ENCODE measurements around the gene ZFYVE28. TPM values are rescaled to one million over a fixed set of nuclear protein-coding genes. Genes with fewer than 3 reads are reported as not detected.

ZFYVE28 gene
- polyA plus RNA-seq, 1 donor = 7.4 TPM

DNA sequence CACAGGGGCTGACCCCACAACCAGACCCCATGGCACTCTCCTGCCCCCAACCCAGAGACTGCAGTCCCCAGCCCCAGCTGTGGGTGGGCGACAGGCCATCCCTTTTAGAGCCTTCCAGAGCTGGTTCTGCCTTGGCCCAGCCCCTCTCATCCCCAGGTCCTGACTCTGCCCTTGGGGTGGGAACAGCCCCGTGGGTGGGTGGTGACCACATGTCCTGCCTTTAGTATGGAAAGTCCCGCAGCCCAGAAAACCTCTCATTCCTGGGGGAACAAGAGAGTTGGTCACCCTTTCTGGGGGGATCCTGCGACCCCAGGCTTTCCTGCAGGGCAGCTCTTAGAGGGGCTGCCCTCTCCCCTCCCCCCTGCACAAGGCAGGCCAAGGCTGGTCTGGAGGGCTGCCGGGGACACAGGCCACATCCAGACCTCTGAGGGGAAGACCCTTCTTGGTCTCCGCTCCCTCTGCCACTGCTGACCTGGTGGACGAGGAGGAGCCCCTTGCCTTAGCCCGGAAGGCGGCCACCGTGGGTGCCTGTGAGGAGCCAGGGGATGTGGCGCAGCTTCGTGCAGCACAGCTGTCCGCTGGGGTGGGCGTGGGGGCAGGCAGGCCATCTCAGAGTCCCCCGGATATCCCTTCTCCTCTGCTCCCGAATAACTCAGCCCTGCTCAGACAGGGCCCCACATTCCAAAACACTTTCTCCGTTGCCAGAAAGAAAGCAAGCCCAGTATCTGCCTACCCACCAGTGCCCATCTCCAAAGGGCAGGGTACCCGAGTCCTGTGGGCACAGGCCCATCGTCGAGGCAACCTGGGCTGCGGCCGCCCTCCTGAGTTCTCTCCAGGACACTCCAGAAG is 149.9 kb downstream of the ZFYVE28 start:
- H3K9me3 ChIP-seq (ENCODE audit: control insufficient read depth, low read depth, low read length) = no peaks in the 10 kb centered on the region
- no peak overlapping the region for H3K27ac ChIP-seq (ENCODE audit: low read length)
- DNase-seq = no peak
- H3K4me3 ChIP-seq (ENCODE audit: low read length) = no peak overlapping the region
- 60% methylated on average over 1 of the region's 22 CpGs for WGBS (ENCODE audit: insufficient coverage, low lambda C conversion rate)
- H3K36me3 ChIP-seq (ENCODE audit: control insufficient read depth, insufficient read depth, low read length) = peaks cover 2% of the 10 kb centered on the region
- no peaks in the 10 kb centered on the region for H3K27me3 ChIP-seq (ENCODE audit: control insufficient read depth, insufficient read depth, low read length)
- no peaks in the 10 kb centered on the region for H3K4me1 ChIP-seq (ENCODE audit: control insufficient read depth, insufficient read depth, low read length)

DNA sequence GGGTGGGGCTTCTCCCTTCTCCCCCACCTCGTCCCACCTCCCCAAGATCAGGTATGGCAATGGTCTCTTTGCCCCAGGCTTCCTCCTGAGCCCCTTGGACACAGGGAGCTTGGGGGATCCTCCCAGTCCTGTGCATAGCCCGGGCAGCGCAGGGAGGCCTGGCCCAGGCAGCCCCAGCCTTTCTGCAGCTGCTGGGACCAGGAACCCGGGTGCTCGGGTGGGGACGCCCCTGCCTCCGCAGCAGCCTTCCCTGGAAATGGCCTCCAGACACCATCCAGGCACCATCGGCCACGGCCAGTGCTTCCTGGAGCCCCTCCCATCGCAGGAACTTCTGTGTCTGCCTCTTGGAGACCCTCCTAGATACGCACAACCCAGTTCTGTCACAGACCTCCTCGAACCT is 150.6 kb downstream of the ZFYVE28 start:
- H3K9me3 ChIP-seq (ENCODE audit: control insufficient read depth, low read depth, low read length) = no peaks in the 10 kb centered on the region
- H3K27ac ChIP-seq (ENCODE audit: low read length) = no peak overlapping the region
- H3K4me1 ChIP-seq (ENCODE audit: control insufficient read depth, insufficient read depth, low read length) = no peaks in the 10 kb centered on the region
- WGBS (ENCODE audit: insufficient coverage, low lambda C conversion rate) = no CpG with 5 or more reads among the region's 12 CpGs
- no peaks in the 10 kb centered on the region for H3K27me3 ChIP-seq (ENCODE audit: control insufficient read depth, insufficient read depth, low read length)
- H3K36me3 ChIP-seq (ENCODE audit: control insufficient read depth, insufficient read depth, low read length) = peaks cover 2% of the 10 kb centered on the region
- no peak for DNase-seq
- no peak overlapping the region for H3K4me3 ChIP-seq (ENCODE audit: low read length)

DNA sequence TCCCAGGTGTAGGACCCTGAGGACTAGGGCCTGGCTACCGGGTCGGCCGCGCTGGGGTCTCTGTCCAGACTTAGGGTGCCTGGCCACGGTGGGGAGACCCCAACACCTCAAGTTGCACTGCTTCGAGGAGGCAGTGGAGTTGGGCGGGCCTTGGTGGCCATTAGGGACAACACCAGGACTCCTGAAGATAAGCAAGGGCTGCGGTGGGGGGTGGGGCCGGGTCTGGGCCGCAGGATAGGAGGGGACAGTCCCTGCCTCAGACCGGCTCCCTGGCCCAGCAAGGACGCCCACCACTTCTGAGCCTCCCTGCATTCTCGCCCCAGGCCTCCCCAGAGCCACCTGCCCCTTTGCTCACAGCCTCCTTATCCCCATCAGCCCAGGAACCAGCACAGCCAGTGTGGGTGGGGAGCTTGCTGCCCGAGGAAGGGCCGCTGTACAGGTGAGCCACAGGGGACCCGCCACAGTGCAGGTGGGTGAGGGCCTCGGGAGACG is 151.1 kb downstream of the ZFYVE28 start:
- WGBS (ENCODE audit: insufficient coverage, low lambda C conversion rate) = no CpG with 5 or more reads among the region's 18 CpGs
- no peaks in the 10 kb centered on the region for H3K27me3 ChIP-seq (ENCODE audit: control insufficient read depth, insufficient read depth, low read length)
- peaks cover under 1% of the 10 kb centered on the region for H3K36me3 ChIP-seq (ENCODE audit: control insufficient read depth, insufficient read depth, low read length)
- no peak overlapping the region for H3K27ac ChIP-seq (ENCODE audit: low read length)
- no peak overlapping the region for H3K4me3 ChIP-seq (ENCODE audit: low read length)
- no peak for DNase-seq
- no peaks in the 10 kb centered on the region for H3K9me3 ChIP-seq (ENCODE audit: control insufficient read depth, low read depth, low read length)
- no peaks in the 10 kb centered on the region for H3K4me1 ChIP-seq (ENCODE audit: control insufficient read depth, insufficient read depth, low read length)

DNA sequence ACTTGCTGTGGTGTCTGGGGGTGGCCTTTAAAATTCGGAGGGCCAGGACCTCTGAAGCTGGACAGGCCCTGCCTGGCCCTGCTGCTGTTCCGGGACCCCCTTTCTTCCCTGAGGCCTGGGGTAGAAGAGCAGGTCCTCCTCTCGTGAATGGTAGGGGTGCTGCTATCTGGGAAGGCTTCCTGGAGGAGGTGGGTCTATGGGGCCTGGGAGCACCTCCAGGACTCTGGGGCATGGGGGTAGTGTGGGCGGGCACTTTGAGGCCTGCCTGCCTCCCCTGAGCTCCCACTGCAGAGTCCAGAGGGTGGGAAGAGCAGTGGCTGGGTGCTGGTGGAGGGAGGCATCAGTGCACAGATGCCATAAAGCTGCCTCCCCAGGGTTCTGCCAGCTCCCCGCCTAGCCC is 151.6 kb downstream of the ZFYVE28 start:
- no peaks in the 10 kb centered on the region for H3K9me3 ChIP-seq (ENCODE audit: control insufficient read depth, low read depth, low read length)
- no peaks in the 10 kb centered on the region for H3K36me3 ChIP-seq (ENCODE audit: control insufficient read depth, insufficient read depth, low read length)
- WGBS (ENCODE audit: insufficient coverage, low lambda C conversion rate) = no CpG with 5 or more reads among the region's 5 CpGs
- H3K27ac ChIP-seq (ENCODE audit: low read length) = no peak overlapping the region
- H3K27me3 ChIP-seq (ENCODE audit: control insufficient read depth, insufficient read depth, low read length) = no peaks in the 10 kb centered on the region
- no peaks in the 10 kb centered on the region for H3K4me1 ChIP-seq (ENCODE audit: control insufficient read depth, insufficient read depth, low read length)
- H3K4me3 ChIP-seq (ENCODE audit: low read length) = no peak overlapping the region
- no peak for DNase-seq

DNA sequence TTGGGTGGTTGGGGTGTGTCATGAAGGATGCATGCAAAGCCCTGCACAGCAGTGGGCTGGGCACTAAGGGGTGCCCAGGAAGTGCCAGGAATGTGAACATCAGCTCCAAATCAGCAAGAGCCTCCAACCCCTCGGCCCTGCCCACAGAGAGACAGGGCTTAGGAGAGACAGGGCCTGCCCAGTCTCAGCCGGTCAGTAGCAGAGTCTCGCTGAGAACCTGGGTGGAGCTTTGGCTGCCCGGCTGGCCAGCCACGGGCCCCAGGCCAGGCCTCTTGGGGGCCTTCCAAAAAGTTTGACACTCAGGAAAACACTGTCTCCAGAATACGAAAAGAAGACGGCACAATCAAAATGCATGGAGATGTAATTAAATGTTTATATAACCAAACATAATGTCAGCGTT is 152.3 kb downstream of the ZFYVE28 start:
- Histone ChIP-seq H3K27ac (ENCODE audit: low read length) (no peak overlapping the region), H3K9me3 (ENCODE audit: control insufficient read depth, low read depth, low read length) (no peaks in the 10 kb centered on the region), H3K4me3 (ENCODE audit: low read length) (no peak overlapping the region), H3K36me3 (ENCODE audit: control insufficient read depth, insufficient read depth, low read length) (no peaks in the 10 kb centered on the region), H3K4me1 (ENCODE audit: control insufficient read depth, insufficient read depth, low read length) (no peaks in the 10 kb centered on the region), H3K27me3 (ENCODE audit: control insufficient read depth, insufficient read depth, low read length) (no peaks in the 10 kb centered on the region)
- whole genome bisulfite sequencing (ENCODE audit: insufficient coverage, low lambda C conversion rate) = 80% methylated on average over 2 of the region's 8 CpGs
- no peak for DNase-seq

GRCh38 chr4:2265113-2266110 is 153.0 kb downstream of the ZFYVE28 start:
- no peak overlapping the region for H3K27ac ChIP-seq (ENCODE audit: low read length)
- DNase-seq = no peak
- H3K4me3 ChIP-seq (ENCODE audit: low read length) = no peak overlapping the region
- H3K27me3 ChIP-seq (ENCODE audit: control insufficient read depth, insufficient read depth, low read length) = no peaks in the 10 kb centered on the region
- no peaks in the 10 kb centered on the region for H3K36me3 ChIP-seq (ENCODE audit: control insufficient read depth, insufficient read depth, low read length)
- no CpG with 5 or more reads among the region's 19 CpGs for WGBS (ENCODE audit: insufficient coverage, low lambda C conversion rate)
- no peaks in the 10 kb centered on the region for H3K9me3 ChIP-seq (ENCODE audit: control insufficient read depth, low read depth, low read length)
- H3K4me1 ChIP-seq (ENCODE audit: control insufficient read depth, insufficient read depth, low read length) = peaks cover 4% of the 10 kb centered on the region

DNA sequence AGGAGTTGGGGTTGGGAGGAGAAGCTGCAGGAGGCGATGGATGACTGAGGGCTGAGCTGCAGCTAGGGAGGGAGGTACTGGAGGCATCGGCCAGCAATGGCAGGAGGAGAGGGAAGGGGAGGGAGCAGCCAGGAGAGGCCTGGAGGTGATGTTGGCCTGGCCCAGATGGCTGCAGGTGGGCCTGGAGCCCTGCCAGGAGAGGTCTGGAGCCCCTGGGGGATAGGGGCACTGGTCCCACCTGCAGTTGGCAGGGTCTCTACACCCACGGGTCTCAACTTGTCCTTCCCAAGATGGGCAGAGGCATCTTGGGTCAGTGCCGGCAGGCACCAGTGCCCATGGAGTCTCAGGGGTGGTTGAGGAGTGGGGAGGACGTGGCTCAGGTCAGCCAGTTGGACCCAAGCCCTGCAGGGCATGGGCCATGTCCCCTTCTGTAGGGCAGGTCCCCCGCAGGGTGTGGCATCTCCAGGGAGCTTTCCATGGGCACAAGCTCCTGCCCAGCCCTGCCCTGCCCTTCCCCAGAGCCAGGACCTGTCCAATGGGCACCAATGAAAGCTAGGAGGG is 153.9 kb downstream of the ZFYVE28 start:
- Histone ChIP-seq H3K4me3 (ENCODE audit: low read length) (no peak overlapping the region), H3K36me3 (ENCODE audit: control insufficient read depth, insufficient read depth, low read length) (peaks cover 7% of the 10 kb centered on the region), H3K9me3 (ENCODE audit: control insufficient read depth, low read depth, low read length) (no peaks in the 10 kb centered on the region), H3K4me1 (ENCODE audit: control insufficient read depth, insufficient read depth, low read length) (peaks cover 8% of the 10 kb centered on the region), H3K27ac (ENCODE audit: low read length) (no peak overlapping the region), H3K27me3 (ENCODE audit: control insufficient read depth, insufficient read depth, low read length) (no peaks in the 10 kb centered on the region)
- WGBS (ENCODE audit: insufficient coverage, low lambda C conversion rate) = no CpG with 5 or more reads among the region's 6 CpGs
- DNase-seq = no peak

GRCh38 chr4:2263926-2264321 is 154.5 kb downstream of the ZFYVE28 start:
- no CpG with 5 or more reads among the region's 6 CpGs for WGBS (ENCODE audit: insufficient coverage, low lambda C conversion rate)
- Histone ChIP-seq H3K4me1 (ENCODE audit: control insufficient read depth, insufficient read depth, low read length) (peaks cover 8% of the 10 kb centered on the region), H3K27ac (ENCODE audit: low read length) (no peak overlapping the region)

DNA sequence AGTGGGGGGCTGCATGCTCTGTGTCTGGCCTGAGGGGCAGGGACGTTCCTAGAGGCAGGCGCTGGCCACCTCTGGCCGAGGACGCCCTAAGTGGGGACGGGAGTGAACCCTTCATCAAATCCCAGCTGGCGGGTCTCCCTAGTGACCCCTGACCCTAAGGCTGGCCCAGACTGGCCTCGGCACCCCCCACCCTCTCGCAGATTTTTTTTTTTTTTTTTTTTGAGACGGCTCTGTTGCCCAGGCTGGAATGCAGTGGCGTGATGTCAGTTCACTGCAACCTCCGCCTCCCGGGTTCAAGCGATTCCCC is 155.5 kb downstream of the ZFYVE28 start:
- Histone ChIP-seq H3K36me3 (ENCODE audit: control insufficient read depth, insufficient read depth, low read length) (peaks cover 23% of the 10 kb centered on the region), H3K9me3 (ENCODE audit: control insufficient read depth, low read depth, low read length) (no peaks in the 10 kb centered on the region), H3K27ac (ENCODE audit: low read length) (peak overlapping the region; percentile 74), H3K4me1 (ENCODE audit: control insufficient read depth, insufficient read depth, low read length) (peaks cover 8% of the 10 kb centered on the region), H3K27me3 (ENCODE audit: control insufficient read depth, insufficient read depth, low read length) (no peaks in the 10 kb centered on the region), H3K4me3 (ENCODE audit: low read length) (peak overlapping the region; percentile 47)
- no CpG with 5 or more reads among the region's 13 CpGs for WGBS (ENCODE audit: insufficient coverage, low lambda C conversion rate)
- DNase-seq = no peak

More at GRCh38 chr4:2263926-2264321, 154.5 kb downstream of the ZFYVE28 start:
- no peaks in the 10 kb centered on the region for H3K27me3 ChIP-seq (ENCODE audit: control insufficient read depth, insufficient read depth, low read length)
- DNase-seq = no peak
- no peaks in the 10 kb centered on the region for H3K9me3 ChIP-seq (ENCODE audit: control insufficient read depth, low read depth, low read length)
- H3K36me3 ChIP-seq (ENCODE audit: control insufficient read depth, insufficient read depth, low read length) = peaks cover 13% of the 10 kb centered on the region
- no peak overlapping the region for H3K4me3 ChIP-seq (ENCODE audit: low read length)
